Transverse colon (tissue), 4 donors: ENCODE data around the gene GLYR1.

Experiments
- CTCF ChIP-seq, 5 experiments: fragments of 200-600 bp in 3 of 5; fragments of 450-650 bp in 2 of 5; sonication (generic) in 3 of 5; IDR thresholded peaks; 1 replicate in 2 of 5; 2 replicates in 3 of 5; pipeline ENCODE4 v1.5.1; 2016 to 2017; ENCODE audit warnings: antibody characterized with exemption in 5 of 5, inconsistent platforms in 3 of 5, mild to moderate bottlenecking in 2 of 5, moderate library complexity in 1 of 5
- EP300 ChIP-seq: sonication (generic); formaldehyde crosslinking; IDR thresholded peaks from one replicate; pipeline ENCODE4 v1.6.1; 2017; ENCODE audit warnings: antibody characterized with exemption, low read depth
- POLR2A ChIP-seq: fragments of 450-650 bp; IDR thresholded peaks from one replicate; pipeline ENCODE4 v1.6.1; 2016; ENCODE audit warnings: antibody characterized with exemption, mild to moderate bottlenecking, moderate library complexity
- POLR2AphosphoS5 ChIP-seq, 3 donors: sonication (generic); formaldehyde crosslinking; IDR thresholded peaks; one replicate each; pipeline ENCODE4 v1.6.1; 2016; ENCODE audit warnings: antibody characterized with exemption in 3 of 3

DNA sequence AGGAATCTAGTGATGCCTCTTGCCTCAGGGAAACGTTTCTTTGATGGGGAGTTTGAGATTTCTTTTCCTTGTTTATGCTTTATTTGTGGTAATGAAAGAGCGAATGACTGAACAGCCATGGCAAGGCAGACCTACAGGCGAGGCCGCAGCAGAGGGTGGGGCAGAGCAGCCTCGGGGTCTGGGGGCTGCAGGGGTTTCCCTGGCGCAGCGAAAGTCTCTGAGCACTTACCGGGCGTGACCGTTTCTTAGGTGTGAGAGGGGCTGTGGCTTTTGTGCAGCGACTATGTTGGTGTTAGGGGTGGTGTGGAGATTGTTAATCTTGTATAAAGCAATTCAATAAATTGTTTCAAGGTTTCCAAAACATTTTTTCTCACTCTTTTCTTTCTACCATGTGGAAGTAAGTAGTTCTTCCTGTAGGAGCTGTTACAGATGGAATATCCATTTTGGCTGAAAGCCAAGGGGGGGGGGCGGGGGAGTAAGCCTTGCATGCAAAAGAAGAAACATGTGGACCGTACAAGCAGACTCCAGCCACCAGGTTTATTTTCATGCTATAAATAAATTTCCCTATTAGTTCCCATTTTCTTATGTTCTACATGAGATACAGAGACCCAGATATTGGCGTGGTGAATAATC lies 35.0 kb upstream of the GLYR1 start:
- no peak for TF ChIP-seq EP300
- no peak for TF ChIP-seq CTCF (IDR thresholded peaks at IDR 0.05)
- no peak for TF ChIP-seq POLR2AphosphoS5 (IDR thresholded peaks at IDR 0.05)
- TF ChIP-seq POLR2A = no peak
